HG02763 (cell line): ENCODE data around the gene AP4S1.
"Not testable (repeated sequence)": the region's sequence is repeated elsewhere in the genome, so short reads cannot be mapped to it uniquely, and the experiment has no call there.

Experiments
- ATAC-seq: cut with Tn5 transposase; IDR thresholded peaks from one replicate; pipeline ENCODE4 v1.9.1; 2021; ENCODE audit warnings: mild to moderate bottlenecking, moderate library complexity; ENCODE audit not compliant: unreplicated experiment

AP4S1 gene

DNA sequence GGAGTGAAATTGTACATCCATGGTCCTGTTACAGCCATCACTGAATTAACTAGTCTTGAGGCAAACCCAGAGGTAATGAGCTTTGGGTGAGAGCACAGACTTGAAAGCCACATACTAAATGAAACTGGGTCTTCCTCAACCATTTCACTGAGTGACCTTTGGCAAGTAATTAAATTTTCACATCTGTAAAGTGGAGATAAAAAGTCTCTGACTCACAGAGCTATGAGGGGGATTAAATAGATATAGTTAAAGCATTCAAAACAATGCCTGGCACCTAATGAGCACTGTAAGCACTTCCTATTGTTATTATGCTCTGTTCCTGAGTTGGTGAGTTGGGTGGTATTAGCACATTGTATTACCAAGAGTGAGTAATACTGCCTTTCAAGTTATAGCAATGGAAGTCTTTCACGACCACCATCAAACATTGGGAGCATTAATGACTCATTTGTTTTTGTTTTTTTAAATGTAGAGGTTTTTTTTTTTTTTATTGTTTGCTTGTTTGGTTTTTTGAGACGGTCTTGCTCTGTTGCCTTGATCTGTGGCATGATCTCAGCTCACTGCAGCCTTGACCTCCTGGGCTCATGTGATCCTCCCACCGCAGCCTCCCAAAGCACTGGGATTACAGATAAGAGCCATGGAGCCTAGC is 13.2 kb downstream of the AP4S1 start:
- no peak for ATAC-seq

DNA sequence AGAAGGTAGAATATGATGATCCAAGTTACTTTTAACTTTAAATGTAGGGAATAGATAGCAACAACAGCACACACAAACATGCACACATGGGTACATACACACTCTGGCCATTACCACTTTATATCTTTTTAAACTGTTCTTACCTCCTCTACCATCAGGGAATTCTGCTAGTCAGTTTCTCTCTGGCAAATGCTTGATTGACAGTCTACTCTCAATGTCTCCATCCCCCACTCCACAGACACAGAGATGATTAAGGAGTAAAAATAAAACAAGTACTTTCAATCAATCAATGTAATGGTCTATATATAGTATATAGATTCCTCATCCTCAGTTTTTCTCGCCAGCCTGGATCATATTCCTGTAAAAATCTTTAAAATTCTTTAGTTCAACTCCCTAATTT is 16.9 kb downstream of the AP4S1 start:
- ATAC-seq, result no peak

DNA sequence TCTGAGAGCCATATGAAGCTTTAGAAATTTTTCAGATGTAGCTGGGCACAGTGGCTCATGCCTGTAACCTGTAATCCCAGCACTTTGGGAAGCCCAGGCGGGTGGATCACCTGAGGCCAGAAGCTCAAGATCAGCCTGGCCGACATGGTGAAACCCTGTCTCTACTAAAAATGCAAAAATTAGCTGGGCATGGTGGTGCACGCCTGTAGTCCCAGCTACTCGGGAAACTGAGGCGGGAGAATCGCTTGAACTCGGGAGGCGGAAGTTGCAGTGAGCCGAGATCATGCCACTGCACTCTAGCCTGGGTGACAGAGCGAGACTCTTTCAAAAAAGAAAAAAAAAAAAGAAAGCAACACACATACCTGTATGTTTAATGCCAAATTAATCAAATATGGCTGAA is 17.4 kb downstream of the AP4S1 start:
- not testable (repeated sequence) for ATAC-seq

DNA sequence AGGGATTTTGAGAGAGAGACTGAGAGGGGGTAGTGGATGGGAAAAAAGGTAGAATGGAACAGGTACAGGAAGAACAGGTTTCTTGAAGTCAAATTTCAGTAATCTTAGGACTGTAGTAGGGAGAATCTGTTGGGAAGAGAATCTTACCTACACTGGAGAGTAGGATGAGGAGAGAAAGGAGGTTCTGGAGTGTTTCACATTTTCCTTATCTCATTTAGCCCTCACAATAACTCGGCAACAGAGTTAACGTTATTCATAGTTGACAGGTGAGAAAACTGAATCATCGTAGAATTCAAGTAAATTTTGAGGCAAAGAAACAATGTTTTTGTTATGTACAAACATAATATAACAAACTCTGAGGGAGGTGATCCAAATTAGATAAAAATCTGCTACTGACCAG is 17.9 kb downstream of the AP4S1 start:
- ATAC-seq, result no peak

DNA sequence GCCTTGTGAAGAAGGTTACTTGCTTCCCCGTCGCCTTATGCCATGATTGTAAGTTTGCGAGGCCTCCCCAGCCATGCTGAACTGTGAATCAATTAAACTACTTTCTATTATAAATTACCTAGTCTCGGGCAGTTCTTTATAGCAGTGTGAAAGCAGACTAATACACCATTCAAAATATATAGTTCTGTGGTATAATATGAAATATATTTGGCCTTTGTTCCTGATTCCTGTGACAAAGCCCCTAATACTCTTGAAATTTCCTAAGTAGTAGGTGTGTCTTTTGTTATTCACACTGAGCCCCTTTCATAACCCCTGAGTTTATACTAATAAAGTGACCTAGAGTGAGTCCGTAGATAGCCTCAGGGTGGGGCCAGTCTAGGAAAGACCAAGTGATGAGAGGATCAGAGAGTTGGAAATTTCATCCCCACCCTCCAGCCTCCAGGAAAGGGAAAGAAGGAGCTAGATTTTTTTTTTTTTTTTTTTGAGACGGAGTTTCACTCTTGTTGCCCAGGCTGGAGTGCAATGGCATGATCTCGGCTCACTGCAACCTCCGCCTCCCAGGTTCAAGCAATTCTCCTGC is 20.1 kb downstream of the AP4S1 start:
- no peak for ATAC-seq

DNA sequence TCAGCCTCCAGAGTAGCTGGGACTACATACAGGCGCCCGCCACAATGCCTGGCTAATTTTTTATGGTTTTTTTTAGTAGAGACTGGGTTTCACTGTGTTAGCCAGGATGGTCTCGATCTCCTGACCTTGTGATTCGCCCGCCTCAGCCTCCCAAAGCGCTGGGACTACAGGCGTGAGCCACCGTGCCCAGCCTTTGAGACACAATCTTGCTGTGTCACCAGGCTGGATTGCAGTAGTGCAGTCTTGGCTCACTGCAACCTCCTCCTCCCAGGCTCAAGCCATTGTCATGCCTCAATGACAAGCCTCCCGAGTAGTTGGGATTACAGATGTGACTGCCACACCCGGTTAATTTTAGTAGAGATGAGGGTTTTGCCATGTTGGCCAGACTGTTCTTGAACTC is 22.1 kb downstream of the AP4S1 start:
- no peak for ATAC-seq

DNA sequence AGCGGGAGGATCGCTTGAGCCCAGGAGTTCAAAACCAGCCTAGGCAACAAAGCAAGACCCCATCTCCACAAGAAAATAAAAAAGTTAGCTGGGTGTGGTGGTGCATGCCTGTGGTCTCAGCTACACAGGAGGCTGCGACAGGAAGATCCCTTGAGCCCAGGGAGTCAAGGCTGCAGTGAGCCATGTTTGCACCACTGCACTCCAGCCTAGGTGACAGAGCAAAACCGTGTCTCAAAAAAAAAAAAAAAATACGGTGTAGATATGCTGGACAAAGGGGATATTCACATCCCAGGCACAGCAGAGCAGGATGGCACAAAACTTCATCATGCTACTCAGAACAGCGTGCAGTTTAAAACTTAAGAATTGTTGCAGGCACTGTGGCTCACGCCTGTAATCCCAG is 25.6 kb downstream of the AP4S1 start:
- ATAC-seq, result no peak

DNA sequence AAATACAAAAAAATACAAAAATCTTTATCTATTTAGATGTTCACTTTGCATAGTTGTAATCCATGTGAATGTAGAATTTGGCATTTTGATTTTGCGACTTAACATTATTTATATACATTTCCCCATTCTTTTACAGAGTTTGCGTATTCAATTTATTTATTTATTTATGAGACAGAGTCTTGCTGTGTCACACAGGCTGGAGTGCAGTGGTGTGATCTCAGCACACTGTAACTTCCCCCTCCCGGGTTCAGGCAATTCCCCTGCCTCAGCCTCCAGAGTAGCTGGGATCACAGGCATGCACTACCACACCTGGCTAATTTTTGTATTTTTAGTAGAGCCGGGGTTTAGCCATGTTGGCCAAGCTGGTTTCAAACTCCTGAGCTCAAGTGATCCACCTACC is 26.1 kb downstream of the AP4S1 start:
- no peak for ATAC-seq

DNA sequence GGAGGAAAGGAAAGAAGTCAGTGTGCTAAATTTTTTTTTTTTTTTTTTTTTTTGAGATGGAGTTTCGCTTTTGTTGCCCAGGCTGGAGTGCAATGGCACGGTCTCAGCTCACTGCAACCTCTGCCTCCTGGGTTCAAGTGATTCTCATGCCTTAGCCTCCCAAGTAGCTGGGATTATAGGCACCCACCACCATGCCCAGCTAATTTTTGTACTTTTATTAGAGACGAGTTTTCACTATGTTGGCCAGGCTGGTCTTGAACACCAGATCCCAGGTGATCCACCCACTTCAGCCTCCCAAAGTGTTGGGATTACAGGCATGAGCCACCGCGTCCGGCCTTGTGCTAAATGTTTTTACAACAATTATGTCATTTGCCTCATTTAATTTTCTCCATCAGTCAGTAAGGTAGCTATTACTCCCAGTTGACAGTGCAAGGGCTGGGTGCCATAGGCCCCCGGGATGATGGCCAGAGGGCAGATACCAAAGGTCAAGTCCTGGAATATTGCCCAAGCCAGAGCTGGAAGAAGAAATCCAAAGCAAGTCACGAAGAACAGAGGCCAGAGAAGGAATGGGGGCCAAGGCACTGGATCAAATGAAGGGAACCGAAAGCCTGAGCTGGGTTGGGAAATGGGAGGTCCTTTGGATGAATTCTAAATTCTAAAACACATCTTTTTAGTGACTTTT is 27.6 kb downstream of the AP4S1 start:
- ATAC-seq, result not testable (repeated sequence)

DNA sequence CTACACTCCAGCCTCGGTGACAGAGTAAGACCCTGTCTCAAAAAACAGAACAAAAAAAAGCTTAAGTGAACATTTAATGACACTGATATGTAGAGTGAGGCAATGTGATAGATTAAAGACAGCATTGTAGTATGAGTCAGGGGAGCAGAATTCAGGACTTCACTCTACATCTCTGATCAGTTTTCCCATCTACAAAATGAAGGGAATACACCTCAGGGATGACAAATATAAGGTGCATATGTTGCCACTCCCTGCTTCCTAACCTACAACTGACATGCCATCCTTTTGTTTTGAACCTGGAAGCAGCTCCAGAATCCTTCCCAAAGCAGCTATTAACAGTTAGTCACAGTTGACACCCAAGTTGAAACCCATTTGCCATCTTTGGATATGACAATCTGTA is 31.6 kb downstream of the AP4S1 start:
- no peak for ATAC-seq

DNA sequence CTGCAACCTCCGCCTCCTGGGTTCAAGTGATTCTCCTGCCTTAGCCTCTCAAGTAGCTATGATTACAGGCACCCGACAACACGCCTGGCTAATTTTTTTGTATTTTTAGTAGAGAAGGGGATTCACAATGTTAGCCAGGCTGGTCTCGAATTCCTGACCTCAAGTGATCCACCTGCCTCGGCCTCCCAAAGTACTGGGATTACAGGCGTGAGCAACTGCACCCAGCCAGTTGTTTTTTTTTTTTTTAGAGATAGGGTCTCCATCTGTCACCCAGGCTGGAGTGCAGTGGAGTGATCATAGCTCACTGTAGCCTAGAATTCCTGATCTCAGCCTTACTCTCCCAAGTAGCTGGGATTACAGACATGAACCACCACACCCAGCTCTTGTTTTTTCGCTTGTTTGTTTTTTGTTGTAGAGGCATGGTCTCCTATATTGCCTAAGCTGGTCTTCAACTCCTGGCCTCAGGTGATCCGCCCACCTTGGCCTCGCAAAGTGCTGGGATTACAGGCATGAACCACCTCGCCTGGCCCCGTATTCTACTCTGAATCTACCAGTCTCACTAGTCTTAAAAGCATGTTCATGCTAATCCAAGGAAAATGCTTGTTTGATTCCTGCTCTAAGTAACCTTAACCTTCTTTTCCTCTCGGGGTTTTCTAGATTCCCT is 32.4 kb downstream of the AP4S1 start:
- ATAC-seq, result no peak

DNA sequence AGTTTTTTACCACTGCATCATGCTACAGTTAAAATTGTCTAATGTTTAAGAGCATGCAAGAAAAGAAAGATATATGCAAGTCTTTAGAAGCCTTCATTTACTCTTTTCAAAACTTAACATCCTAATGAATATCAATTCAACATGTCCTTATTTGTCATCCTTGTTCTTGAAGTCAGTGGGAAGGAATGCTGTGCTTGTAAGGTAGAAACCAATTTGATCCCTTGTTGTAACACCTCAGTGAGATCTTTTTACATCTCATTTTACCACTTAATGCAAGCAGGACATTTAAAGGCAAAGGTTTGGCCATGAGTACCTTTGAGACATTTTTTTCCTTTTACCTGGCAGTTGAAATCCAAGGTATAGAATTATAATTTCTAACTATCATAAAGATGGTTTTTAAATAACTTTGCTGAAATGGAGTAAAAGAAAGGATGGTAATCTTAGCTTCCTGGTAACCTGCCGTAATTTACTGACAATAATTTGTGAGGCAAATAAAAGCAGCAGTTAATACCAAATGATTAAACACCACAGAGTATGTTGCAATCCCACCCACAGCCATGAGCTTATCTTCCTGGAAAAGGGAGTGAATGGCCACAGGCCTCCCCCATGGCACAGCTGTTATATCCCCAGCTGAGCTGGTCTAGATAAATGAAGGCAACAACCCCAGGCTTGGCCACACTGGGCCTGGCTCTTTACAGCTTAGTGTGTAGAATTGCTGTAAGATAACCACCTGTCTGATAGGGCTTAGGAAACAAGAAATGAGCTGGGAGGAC is 33.9 kb downstream of the AP4S1 start:
- ATAC-seq, result no peak

DNA sequence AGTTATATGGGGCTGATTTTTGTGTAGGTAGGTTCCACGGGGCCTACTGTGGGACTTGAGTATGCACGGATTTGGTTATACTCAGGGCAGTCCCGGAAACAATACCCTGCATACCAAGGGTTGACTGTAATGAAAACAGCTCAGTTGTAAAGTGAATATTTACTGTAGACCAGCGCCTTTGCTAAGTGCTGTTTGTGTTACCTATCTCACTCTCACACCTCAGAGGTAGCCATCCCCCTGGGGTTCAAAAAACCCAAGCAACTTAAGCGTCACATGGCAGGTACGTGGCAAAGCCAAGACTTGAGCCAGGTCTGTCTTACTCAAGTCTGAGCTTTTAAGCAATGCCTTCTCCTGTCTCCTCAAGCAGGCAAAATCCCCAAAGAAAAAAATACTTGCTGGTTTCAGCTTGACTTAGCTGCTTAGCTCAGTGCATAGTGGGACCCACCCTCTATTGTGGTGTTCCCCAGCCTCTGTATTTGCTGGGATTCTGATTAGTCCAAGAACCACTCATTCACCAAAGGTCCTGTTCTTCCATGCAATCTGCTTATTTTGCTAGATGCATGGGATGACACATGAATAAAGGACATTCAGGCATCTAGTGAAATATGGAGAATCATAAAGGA is 34.9 kb downstream of the AP4S1 start:
- no peak for ATAC-seq

DNA sequence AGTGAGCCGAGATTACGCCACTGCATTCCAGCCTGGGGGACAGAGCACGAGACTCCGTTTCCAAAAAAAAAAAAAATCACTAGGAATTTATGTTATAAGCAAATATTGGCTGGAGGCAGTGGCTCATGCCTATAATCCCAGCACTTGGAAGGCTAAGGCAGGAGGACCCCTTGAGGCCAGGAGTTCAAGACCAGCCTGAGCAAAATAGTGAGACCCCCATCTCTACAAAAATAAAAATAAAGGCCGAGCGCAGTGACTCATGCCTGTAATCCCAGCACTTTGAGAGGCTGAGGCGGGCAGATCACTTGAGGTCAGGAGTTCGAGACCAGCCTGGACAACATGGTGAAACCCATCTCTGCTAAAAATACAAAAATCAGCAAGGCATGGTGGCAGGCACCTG is 37.5 kb downstream of the AP4S1 start:
- not testable (repeated sequence) for ATAC-seq

DNA sequence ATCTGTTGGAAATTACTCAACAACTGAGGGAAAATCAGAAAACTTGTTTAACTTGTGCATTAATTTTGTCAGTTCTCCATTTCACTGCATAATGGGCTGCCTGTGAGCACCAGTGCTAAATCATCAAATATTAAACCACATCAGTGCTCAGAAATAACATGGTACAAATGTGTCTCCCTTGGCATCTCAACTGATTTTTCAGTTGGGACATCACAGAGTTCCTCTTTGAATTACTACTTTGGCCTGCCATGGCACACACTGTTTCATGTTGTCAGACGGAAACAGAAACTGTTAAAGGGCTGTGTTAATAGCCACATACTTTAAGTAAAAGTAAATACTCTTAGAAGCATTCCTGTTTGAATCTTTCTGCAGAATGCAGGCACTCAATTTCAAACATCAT is 42.8 kb downstream of the AP4S1 start:
- no peak for ATAC-seq

DNA sequence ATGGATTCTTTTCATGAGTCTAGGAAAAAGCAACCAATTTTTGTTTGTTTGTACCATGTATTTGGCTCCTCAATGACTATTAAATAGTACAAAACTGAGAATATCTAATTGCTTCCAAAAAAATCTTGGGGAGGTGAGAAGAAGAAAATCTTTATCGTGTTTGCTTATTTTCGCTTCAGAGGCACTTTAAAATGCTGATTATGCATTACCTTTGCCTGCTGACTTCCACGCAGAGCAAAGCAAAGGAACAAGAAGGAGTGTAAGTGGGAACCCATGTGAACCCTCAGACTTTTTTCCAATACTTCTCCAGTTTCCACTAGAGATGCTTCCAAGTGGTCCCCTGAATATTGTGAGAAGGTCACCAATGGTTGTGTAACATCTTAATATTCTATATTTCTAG is 43.9 kb downstream of the AP4S1 start:
- ATAC-seq, result no peak

DNA sequence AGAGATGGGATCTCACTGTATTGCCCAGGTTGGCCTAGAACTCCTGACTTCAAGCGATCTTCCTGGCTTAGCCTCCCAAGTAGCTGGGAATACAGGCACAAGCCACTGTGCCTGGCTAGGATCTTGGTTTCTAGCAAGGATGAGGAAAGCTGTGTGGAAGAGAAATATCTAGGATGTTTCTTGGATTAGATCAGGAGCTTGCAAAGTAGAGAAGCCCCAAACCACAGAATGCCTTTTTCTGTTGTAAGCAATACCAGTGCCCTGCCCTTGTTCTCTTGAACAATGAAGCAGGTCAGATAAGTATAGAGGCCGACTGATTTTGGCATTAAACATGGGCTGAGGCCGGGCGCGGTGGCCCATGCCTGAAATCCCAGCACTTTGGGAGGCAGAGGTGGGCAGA is 45.0 kb downstream of the AP4S1 start:
- no peak for ATAC-seq

DNA sequence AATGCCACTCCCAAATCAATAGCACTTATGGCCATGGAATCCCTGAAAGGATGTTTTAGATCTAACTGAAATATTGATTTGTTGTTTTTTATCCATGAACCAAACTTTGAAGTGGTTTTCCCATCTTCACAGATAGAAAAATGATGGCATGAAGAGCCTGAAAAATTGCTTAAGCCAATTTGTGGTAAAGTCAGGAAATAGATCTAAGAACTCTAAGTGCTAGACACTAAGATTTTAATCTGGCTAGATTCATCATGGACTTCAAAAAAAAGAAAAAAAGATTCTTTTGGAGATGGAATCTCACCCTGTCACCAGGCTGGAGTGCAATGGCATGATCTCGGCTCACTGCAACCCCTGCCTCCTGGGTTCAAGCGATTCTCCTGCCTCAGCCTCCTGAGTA is 45.7 kb downstream of the AP4S1 start:
- ATAC-seq, result no peak

DNA sequence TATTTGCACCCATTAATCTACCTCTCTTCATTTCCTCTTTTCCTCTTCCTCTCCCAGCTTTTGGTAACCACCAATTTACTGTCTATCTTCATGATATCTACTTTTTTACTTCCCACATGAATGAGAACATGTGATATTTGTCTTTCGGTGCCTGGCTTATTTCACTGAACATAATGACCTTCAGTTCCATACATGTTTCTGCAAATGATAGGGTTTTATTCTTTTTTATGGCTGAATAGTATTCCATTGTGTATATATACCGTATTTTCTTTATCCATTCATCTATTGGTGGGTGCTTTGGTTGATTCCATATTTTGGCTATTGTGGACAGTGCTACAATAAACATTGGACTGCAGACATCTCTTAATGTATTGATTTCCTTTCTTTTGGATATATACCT is 49.7 kb downstream of the AP4S1 start:
- no peak for ATAC-seq

DNA sequence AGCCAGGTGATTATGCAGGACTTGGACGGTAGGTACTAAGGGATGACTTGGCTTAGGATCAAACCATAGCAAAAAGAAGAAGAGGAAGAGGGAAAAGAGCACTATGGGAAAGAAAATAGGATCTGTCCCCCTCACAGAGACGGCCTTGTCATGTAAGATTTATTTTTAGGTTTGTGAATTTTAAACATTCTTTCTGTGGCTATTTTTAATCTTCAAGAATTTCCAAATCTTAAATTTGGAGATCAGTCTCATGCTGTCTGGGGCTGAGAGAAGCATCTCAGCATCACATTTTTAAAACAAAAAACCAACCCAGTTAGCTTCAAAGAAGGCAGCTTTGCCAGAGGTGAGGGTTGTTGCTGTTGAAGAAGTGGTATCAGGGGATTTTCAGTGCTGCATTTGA is 53.3 kb downstream of the AP4S1 start:
- ATAC-seq, result no peak

DNA sequence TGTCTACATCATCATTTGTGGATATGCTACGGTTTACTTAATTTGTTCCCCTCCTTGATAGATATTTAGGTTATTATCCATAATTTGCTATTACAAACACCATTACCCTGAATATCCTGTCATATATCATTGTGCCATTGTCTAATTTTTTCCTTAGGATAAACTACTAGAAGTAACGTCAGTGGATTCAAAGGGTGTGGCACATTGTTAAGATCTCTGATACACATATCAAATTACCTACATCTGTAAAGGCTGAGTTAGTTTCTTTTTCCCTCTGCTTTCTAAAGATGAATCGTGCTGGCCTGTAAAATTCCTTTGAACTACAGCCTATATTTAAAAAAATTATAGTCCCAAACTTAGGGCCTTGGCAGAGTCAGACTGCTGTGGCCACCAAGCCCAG is 54.6 kb downstream of the AP4S1 start:
- no peak for ATAC-seq
